Measurements from ENCODE around the gene SNX32. TPM values are rescaled to one million over a fixed set of nuclear protein-coding genes. Genes with fewer than 3 reads are reported as not detected.

Gene SNX32
- total RNA-seq, 1 experiment from 2014 or later, result not detected

- ChIA-PET CTCF (interaction anchor here (0.9 to 5.8 kb wide), 3 partner anchors 13 to 67 kb away, joined by 3 to 73 read pairs (median 3); partner anchors contain the start of genes AP5B1 and MUS81), RAD21 (ENCODE audit: low non-redundant PET in 1 of 2, low total read pairs in 2 of 2, uncharacterized antibody in 2 of 2, unreplicated experiment in 2 of 2) (interaction anchor here (0.6 to 0.8 kb wide), 2 partner anchors 24 kb away, joined by 3 to 4 read pairs; no protein-coding TSS in a partner anchor), POLR2A (interaction anchor here (1.2 to 1.9 kb wide), 2 partner anchors 8 to 23 kb away, joined by 3 to 6 read pairs; no protein-coding TSS in a partner anchor)
- intact Hi-C loops (cut with micrococcal nuclease), result no loop called here
- peak overlapping the region; percentile 65 for H3K9ac ChIP-seq (ENCODE audit: low read length)
- no peaks in the 10 kb centered on the region for H3K9me3 ChIP-seq (ENCODE audit: control insufficient read depth in 1 of 2, insufficient read depth in 1 of 2, low read depth in 1 of 2, low read length in 2 of 2)
- ATAC-seq, result peak; percentile 61
- H3K9me2 ChIP-seq (ENCODE audit: insufficient read depth), result no peaks in the 10 kb centered on the region
- TF ChIP-seq FOSL1 (IDR thresholded peaks at IDR 0.05; ENCODE audit: low read depth) (no peak), REST (IDR thresholded peaks at IDR 0.05; ENCODE audit: low read depth) (no peak), ZNF274 (IDR thresholded peaks at IDR 0.05; ENCODE audit: low read depth, low read length) (no peak), SRF (IDR thresholded peaks at IDR 0.05; ENCODE audit: low read depth) (no peak), POLR2A (IDR thresholded peaks at IDR 0.05; ENCODE audit: borderline replicate concordance, extremely low read depth, insufficient read depth, insufficient read length) (no peak)
- peaks cover 45% of the 10 kb centered on the region for H3K79me2 ChIP-seq (ENCODE audit: insufficient read depth, low read length)
- peaks cover 54 to 59% of the 10 kb centered on the region in 2 experiments for H3K4me1 ChIP-seq (ENCODE audit: control insufficient read depth in 1 of 2, insufficient read depth in 2 of 2, low read length in 2 of 2)
- no TSS peak for BruUV-seq (replicated peaks)
- no peak overlapping the region for H2AFZ ChIP-seq (ENCODE audit: low read depth, low read length, poor library complexity, severe bottlenecking)
- no peak for DNase-seq (ENCODE audit: low read depth, low spot score)
- H3K27me3 ChIP-seq (ENCODE audit: insufficient read depth, low read length), result no peaks in the 10 kb centered on the region
- H3K27ac ChIP-seq (ENCODE audit: low read depth, low read length), result peak overlapping the region; percentile 94
- H4K20me1 ChIP-seq (ENCODE audit: insufficient read depth), result no peaks in the 10 kb centered on the region
- peaks cover 12 to 20% of the 10 kb centered on the region in 2 experiments; a peak in 3 of 4 replicates for H3K36me3 ChIP-seq (ENCODE audit: control insufficient read depth in 1 of 2, insufficient read depth in 2 of 2, low read length in 2 of 2)
- peak overlapping the region; percentile 24 to 54 for H3K4me3 ChIP-seq (replicated peaks in 1 of 2; ENCODE audit: low read depth in 1 of 2, low read length in 2 of 2)
- peak overlapping the region; percentile 91 for H3K4me2 ChIP-seq (ENCODE audit: low read length)
Measured at GRCh38 chr11:65793144-65793581, 40.6 kb upstream of the SNX32 start.

Measured in HCT116 (cell line).